ENCODE data around the gene SYNPR. TPM values are rescaled to one million over a fixed set of nuclear protein-coding genes. Genes with fewer than 3 reads are reported as not detected.

Gene SYNPR
- total RNA-seq, 2 experiments from 2014 or later, result not detected

GRCh38 chr3:63519426-63519825 lies 241.3 kb downstream of the SYNPR start:
- no peak overlapping the region for H3K27ac ChIP-seq (ENCODE audit: low read depth in 1 of 2, low read length in 2 of 2)
- peaks cover 2% of the 10 kb centered on the region for H3K9me3 Mint-ChIP-seq
- no peak for ATAC-seq (ENCODE audit: poor library complexity)
- ChIA-PET CTCF (interaction anchor here (0.7 kb wide), 1 partner anchor 9 kb away, joined by 3 read pairs; no protein-coding TSS in a partner anchor), POLR2A (no interaction called here)
- no peak for TF ChIP-seq CTCF (IDR thresholded peaks at IDR 0.05)
- no peaks in the 10 kb centered on the region for H3K4me1 Mint-ChIP-seq (ENCODE audit: low read depth)
- H3K4me3 Mint-ChIP-seq, result no peak overlapping the region
- no peaks in the 10 kb centered on the region for H3K36me3 Mint-ChIP-seq (ENCODE audit: low read depth)
- H3K4me3 ChIP-seq (ENCODE audit: low read length), result no peak overlapping the region
- H3K27ac Mint-ChIP-seq, result no peak overlapping the region
- intact Hi-C loops (cut with DNase I, micrococcal nuclease), result no loop called here
- H3K27me3 ChIP-seq (ENCODE audit: control insufficient read depth in 1 of 2, insufficient read depth in 2 of 2, low read length in 2 of 2), result no peaks in the 10 kb centered on the region
- no peak for DNase-seq
- H3K36me3 ChIP-seq (ENCODE audit: insufficient read depth, low read length), result no peaks in the 10 kb centered on the region
- no peaks in the 10 kb centered on the region for H3K4me1 ChIP-seq (ENCODE audit: insufficient read depth, low read length)
- H3K9me3 ChIP-seq (ENCODE audit: control insufficient read depth in 1 of 2, insufficient read depth in 1 of 2, low read length in 2 of 2), result no peaks in the 10 kb centered on the region
- peaks cover 5% of the 10 kb centered on the region for H3K27me3 Mint-ChIP-seq

GRCh38 chr3:63521657-63522056 lies 243.5 kb downstream of the SYNPR start:
- no peak overlapping the region for H3K4me3 Mint-ChIP-seq
- Histone ChIP-seq H3K4me3 (ENCODE audit: low read length) (no peak overlapping the region), H3K9me3 (ENCODE audit: control insufficient read depth in 1 of 2, insufficient read depth in 1 of 2, low read length in 2 of 2) (no peaks in the 10 kb centered on the region), H3K4me1 (ENCODE audit: insufficient read depth, low read length) (no peaks in the 10 kb centered on the region), H3K36me3 (ENCODE audit: insufficient read depth, low read length) (no peaks in the 10 kb centered on the region), H3K27ac (ENCODE audit: low read depth in 1 of 2, low read length in 2 of 2) (no peak overlapping the region), H3K27me3 (ENCODE audit: control insufficient read depth in 1 of 2, insufficient read depth in 2 of 2, low read length in 2 of 2) (no peaks in the 10 kb centered on the region)
- H3K27me3 Mint-ChIP-seq, result peaks cover 5% of the 10 kb centered on the region
- no peak for DNase-seq
- ChIA-PET CTCF (no interaction called here), POLR2A (no interaction called here)
- no peak overlapping the region for H3K27ac Mint-ChIP-seq
- H3K9me3 Mint-ChIP-seq, result peaks cover 2% of the 10 kb centered on the region
- no peaks in the 10 kb centered on the region for H3K4me1 Mint-ChIP-seq (ENCODE audit: low read depth)
- no peak for ATAC-seq (ENCODE audit: poor library complexity)
- no peak for TF ChIP-seq CTCF (IDR thresholded peaks at IDR 0.05)
- H3K36me3 Mint-ChIP-seq (ENCODE audit: low read depth), result no peaks in the 10 kb centered on the region
- intact Hi-C loops (cut with DNase I, micrococcal nuclease), result no loop called here

GRCh38 chr3:63523100-63523499 lies 245.0 kb downstream of the SYNPR start:
- Mint-ChIP-seq H3K27ac (no peak overlapping the region), H3K36me3 (ENCODE audit: low read depth) (no peaks in the 10 kb centered on the region), H3K27me3 (no peaks in the 10 kb centered on the region), H3K4me1 (ENCODE audit: low read depth) (no peaks in the 10 kb centered on the region), H3K4me3 (no peak overlapping the region), H3K9me3 (peaks cover 2% of the 10 kb centered on the region)
- ChIA-PET CTCF (no interaction called here), POLR2A (no interaction called here)
- ATAC-seq (ENCODE audit: poor library complexity), result no peak
- no peak for DNase-seq
- Histone ChIP-seq H3K27me3 (ENCODE audit: control insufficient read depth in 1 of 2, insufficient read depth in 2 of 2, low read length in 2 of 2) (no peaks in the 10 kb centered on the region), H3K27ac (ENCODE audit: low read depth in 1 of 2, low read length in 2 of 2) (no peak overlapping the region), H3K36me3 (ENCODE audit: insufficient read depth, low read length) (no peaks in the 10 kb centered on the region), H3K4me3 (ENCODE audit: low read length) (no peak overlapping the region), H3K9me3 (ENCODE audit: control insufficient read depth in 1 of 2, insufficient read depth in 1 of 2, low read length in 2 of 2) (no peaks in the 10 kb centered on the region), H3K4me1 (ENCODE audit: insufficient read depth, low read length) (no peaks in the 10 kb centered on the region)
- no peak for TF ChIP-seq CTCF (IDR thresholded peaks at IDR 0.05)
- intact Hi-C loops (cut with DNase I, micrococcal nuclease), result no loop called here
